Measurements from ENCODE around the gene TTC7B. TPM values are rescaled to one million over a fixed set of nuclear protein-coding genes. Genes with fewer than 3 reads are reported as not detected.
A peak's percentile ranks its signal among the peaks of the same experiment; 100 is the strongest.

TTC7B gene
- total RNA-seq, 1 donor from 2014 or later = 83.1 TPM

DNA sequence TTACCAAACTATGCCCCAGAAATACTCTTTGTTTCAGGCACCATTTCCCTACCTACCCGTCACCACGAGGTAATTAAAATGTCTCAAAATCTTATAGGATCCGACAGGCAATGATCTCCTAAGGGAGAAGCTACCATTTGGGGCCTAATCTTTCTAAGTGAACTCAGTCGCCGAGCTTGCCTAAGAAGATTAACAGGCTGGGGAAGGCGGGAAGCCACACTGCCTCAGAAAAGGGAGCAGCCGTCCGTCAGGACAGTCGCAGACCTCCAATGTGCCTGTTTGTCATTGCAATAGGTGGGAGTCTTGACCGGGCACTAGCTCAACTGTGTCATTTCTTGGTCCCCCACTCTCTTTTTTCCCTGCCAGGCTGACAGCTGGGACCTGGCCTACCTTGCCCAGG, 4.6 kb downstream of the TTC7B start:
- no peak overlapping the region for H3K27ac Mint-ChIP-seq (ENCODE audit: unreplicated experiment)
- H3K36me3 Mint-ChIP-seq (ENCODE audit: unreplicated experiment) = no peaks in the 10 kb centered on the region
- H3K4me1 Mint-ChIP-seq (ENCODE audit: low read depth, unreplicated experiment) = peaks cover 38% of the 10 kb centered on the region
- H3K27me3 Mint-ChIP-seq (ENCODE audit: unreplicated experiment) = peaks cover 17% of the 10 kb centered on the region
- TF ChIP-seq, protein P1, sequence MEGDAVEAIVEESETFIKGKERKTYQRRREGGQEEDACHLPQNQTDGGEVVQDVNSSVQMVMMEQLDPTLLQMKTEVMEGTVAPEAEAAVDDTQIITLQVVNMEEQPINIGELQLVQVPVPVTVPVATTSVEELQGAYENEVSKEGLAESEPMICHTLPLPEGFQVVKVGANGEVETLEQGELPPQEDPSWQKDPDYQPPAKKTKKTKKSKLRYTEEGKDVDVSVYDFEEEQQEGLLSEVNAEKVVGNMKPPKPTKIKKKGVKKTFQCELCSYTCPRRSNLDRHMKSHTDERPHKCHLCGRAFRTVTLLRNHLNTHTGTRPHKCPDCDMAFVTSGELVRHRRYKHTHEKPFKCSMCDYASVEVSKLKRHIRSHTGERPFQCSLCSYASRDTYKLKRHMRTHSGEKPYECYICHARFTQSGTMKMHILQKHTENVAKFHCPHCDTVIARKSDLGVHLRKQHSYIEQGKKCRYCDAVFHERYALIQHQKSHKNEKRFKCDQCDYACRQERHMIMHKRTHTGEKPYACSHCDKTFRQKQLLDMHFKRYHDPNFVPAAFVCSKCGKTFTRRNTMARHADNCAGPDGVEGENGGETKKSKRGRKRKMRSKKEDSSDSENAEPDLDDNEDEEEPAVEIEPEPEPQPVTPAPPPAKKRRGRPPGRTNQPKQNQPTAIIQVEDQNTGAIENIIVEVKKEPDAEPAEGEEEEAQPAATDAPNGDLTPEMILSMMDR (IDR thresholded peaks at IDR 0.05; ENCODE audit: partially characterized antibody, unreplicated experiment) = no peak
- DNase-seq = no peak
- peak overlapping the region; percentile 7 for H3K4me3 Mint-ChIP-seq (ENCODE audit: unreplicated experiment)
- H3K9me3 Mint-ChIP-seq (ENCODE audit: unreplicated experiment) = peaks cover 8% of the 10 kb centered on the region

DNA sequence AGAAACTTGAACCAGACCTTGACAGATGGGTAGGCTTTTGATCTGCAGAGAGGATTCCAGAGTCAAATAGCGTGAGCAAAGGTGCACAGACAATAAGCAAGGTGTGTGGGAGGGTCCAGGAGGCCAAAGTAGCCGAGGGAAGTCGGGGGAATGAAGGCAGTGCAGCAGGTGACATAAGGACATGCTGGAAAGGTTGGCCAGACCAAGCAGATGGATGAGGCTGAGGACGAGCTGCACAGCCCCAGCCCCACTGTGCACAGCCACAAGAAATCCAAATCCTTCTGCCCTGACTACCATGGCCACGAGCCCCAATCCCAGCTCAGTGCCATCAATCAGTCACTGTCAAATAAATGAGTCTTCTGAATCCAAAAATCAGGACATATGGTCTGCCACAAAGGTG, 5.4 kb downstream of the TTC7B start:
- Mint-ChIP-seq H3K4me1 (ENCODE audit: low read depth, unreplicated experiment) (peaks cover 38% of the 10 kb centered on the region), H3K27ac (ENCODE audit: unreplicated experiment) (no peak overlapping the region), H3K4me3 (ENCODE audit: unreplicated experiment) (peak overlapping the region; percentile 58)

DNA sequence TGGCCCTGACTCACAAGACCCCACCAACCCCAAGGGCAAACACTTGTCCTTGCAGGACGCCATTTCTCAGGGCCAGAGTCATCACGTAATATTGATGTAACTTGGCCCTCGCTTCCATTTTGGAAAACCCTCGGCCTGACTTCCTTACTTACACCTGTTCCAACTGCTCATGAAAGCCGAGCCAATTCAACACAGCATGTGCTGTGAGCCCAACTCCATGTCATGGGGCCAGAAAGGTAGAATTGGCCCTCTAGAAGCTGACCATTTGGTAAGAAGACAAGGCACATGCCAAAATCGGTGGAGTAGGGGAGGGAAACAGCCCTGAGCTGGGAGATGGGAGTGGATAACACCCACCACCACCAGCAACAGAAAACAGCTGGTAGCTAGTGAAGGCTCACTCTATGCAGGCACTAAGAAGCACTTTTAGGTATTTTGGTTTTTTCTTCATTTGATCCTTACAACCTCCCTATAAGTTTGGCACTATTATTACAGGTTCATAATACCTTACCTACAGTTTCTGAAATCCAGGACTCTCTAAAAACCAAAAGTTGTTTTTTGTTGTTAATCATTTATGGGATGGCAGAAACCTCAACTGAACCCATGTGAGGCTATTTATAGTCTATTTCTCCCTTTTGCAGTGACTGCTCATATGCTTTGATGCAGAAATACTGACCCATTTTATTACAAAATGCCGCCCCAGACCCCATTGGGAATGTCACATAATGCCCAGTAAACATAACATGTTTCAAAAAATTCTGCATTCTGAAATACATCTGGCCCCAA, 6.5 kb downstream of the TTC7B start:
- peaks cover 36% of the 10 kb centered on the region for H3K4me1 Mint-ChIP-seq (ENCODE audit: low read depth, unreplicated experiment)
- TF ChIP-seq, protein P1 (IDR thresholded peaks at IDR 0.05; ENCODE audit: partially characterized antibody, unreplicated experiment) = no peak
- H3K27me3 Mint-ChIP-seq (ENCODE audit: unreplicated experiment) = peaks cover 12% of the 10 kb centered on the region
- H3K9me3 Mint-ChIP-seq (ENCODE audit: unreplicated experiment) = peaks cover 4% of the 10 kb centered on the region
- no peak overlapping the region for H3K4me3 Mint-ChIP-seq (ENCODE audit: unreplicated experiment)
- no peak overlapping the region for H3K27ac Mint-ChIP-seq (ENCODE audit: unreplicated experiment)
- H3K36me3 Mint-ChIP-seq (ENCODE audit: unreplicated experiment) = no peaks in the 10 kb centered on the region
- no peak for DNase-seq

More for the DNA sequence above, 5.4 kb downstream of the TTC7B start:
- TF ChIP-seq, protein P1 (IDR thresholded peaks at IDR 0.05; ENCODE audit: partially characterized antibody, unreplicated experiment) = no peak
- Mint-ChIP-seq H3K27me3 (ENCODE audit: unreplicated experiment) (peaks cover 17% of the 10 kb centered on the region), H3K36me3 (ENCODE audit: unreplicated experiment) (no peaks in the 10 kb centered on the region), H3K9me3 (ENCODE audit: unreplicated experiment) (peaks cover 8% of the 10 kb centered on the region)
- DNase-seq = no peak

DNA sequence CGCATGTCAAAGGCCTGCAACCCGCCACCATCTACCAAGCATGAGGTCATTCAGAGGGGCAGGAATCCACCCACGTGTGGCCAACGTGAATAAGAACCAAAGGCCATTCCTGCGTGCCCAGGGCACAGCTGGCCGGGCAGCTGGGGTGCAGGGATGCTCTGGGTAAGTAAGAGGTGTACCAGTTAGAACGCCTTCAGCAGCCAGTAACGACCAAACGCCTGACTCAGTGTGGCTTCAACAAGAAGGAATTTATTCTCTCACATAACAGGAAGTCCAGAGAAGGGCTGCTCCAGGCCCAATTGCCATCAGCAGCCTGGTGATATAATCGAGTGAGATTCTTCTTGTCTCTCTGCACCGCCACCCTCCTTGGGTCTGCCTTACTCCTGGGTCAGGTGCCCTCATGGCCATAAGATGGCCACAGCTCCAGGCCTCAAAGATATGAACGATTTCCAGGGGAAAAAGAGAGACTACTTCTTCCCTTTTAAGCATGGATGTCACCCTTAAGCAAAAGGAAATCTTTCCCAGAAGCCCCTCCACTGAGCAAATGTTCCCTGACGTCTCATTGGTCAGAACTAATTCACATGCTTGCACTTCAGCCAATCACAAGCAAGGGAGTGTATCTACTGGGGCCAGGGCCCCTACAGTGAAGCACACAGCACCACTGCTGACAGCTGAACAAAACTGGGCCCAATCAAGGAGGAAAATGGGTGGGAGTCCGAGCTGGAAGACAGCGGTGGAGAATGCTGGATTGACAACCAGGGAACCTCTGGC, 7.3 kb downstream of the TTC7B start:
- TF ChIP-seq, protein P1 (IDR thresholded peaks at IDR 0.05; ENCODE audit: partially characterized antibody, unreplicated experiment) = no peak
- Mint-ChIP-seq H3K27ac (ENCODE audit: unreplicated experiment) (no peak overlapping the region), H3K36me3 (ENCODE audit: unreplicated experiment) (no peaks in the 10 kb centered on the region), H3K4me3 (ENCODE audit: unreplicated experiment) (no peak overlapping the region), H3K9me3 (ENCODE audit: unreplicated experiment) (peaks cover 4% of the 10 kb centered on the region), H3K4me1 (ENCODE audit: low read depth, unreplicated experiment) (peaks cover 29% of the 10 kb centered on the region), H3K27me3 (ENCODE audit: unreplicated experiment) (peaks cover 10% of the 10 kb centered on the region)
- no peak for DNase-seq

DNA sequence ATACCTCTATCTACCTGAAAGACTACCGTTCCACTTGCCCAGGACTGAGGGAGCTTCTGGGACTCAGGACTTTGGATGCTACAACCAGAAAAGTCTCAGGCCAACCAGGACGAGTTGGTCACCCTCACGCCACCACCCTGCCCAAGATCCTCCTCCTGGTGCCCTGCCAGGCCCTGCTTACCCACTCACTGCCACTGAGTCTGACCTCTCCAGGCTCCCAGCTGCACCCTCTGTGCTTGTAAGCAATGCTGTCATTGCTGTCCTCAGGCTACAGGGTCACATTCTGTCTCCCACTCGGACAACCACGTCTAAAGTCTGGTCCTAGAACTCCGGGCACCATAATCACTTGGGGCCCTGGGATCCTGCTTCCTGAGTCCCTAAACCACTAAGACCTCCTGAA, 9.2 kb downstream of the TTC7B start:
- DNase-seq = no peak
- Mint-ChIP-seq H3K4me3 (ENCODE audit: unreplicated experiment) (no peak overlapping the region), H3K9me3 (ENCODE audit: unreplicated experiment) (peaks cover 7% of the 10 kb centered on the region), H3K36me3 (ENCODE audit: unreplicated experiment) (peaks cover 6% of the 10 kb centered on the region), H3K4me1 (ENCODE audit: low read depth, unreplicated experiment) (peaks cover 26% of the 10 kb centered on the region), H3K27me3 (ENCODE audit: unreplicated experiment) (peaks cover 21% of the 10 kb centered on the region), H3K27ac (ENCODE audit: unreplicated experiment) (no peak overlapping the region)
- TF ChIP-seq, protein P1 (IDR thresholded peaks at IDR 0.05; ENCODE audit: partially characterized antibody, unreplicated experiment) = no peak
